Tibial nerve (tissue), 4 donors: ENCODE measurements around the gene TMEM255B. TPM values are rescaled to one million over a fixed set of nuclear protein-coding genes. Genes with fewer than 3 reads are reported as not detected.

ENCODE experiments used
- DNase-seq, 2 donors: peaks; one replicate each; pipeline ENCODE4 v3.0.0-alpha.2; 2019; ENCODE audit warnings: low spot score in 2 of 2
- H3K27ac ChIP-seq, 4 donors: fragments of 200-600 bp; sonication (generic) in 3 of 4; one replicate each; pipeline ENCODE4 v1.5.1; 2017 to 2019; ENCODE audit warnings: mild to moderate bottlenecking in 1 of 4
- H3K27me3 ChIP-seq, 2 donors: fragments of 200-600 bp; sonication (generic) in 1 of 2; one replicate each; pipeline versions ENCODE4 v1.5.1 to v1.6.0; 2017 to 2019
- H3K36me3 ChIP-seq, 3 donors: fragments of 200-600 bp; sonication (generic); one replicate each; pipeline ENCODE4 v1.5.1; 2018 to 2019
- H3K4me1 ChIP-seq, 4 donors: fragments of 200-600 bp; sonication (generic) in 3 of 4; one replicate each; pipeline ENCODE4 v1.5.1; 2017 to 2019
- H3K4me3 ChIP-seq, 4 donors: fragments of 200-600 bp; sonication (generic) in 3 of 4; one replicate each; pipeline ENCODE4 v1.5.1; 2017 to 2019; ENCODE audit warnings: mild to moderate bottlenecking in 1 of 4, moderate library complexity in 1 of 4
- H3K9me3 ChIP-seq, 4 donors: fragments of 200-600 bp; sonication (generic) in 3 of 4; one replicate each; pipeline ENCODE4 v1.5.1; 2017 to 2019
- CTCF ChIP-seq, 5 experiments: fragments of 200-600 bp in 3 of 5; fragments of 450-650 bp in 2 of 5; sonication (generic) in 3 of 5; IDR thresholded peaks; one replicate each; pipeline ENCODE4 v1.5.1; 2016 to 2019; ENCODE audit warnings: antibody characterized with exemption in 5 of 5, mild to moderate bottlenecking in 3 of 5, moderate library complexity in 2 of 5
- EP300 ChIP-seq, 2 donors: sonication (generic); formaldehyde crosslinking; IDR thresholded peaks; one replicate each; pipeline ENCODE4 v1.6.1; 2017; ENCODE audit warnings: antibody characterized with exemption in 2 of 2, mild to moderate bottlenecking in 1 of 2
- POLR2A ChIP-seq, 2 donors: fragments of 450-650 bp; IDR thresholded peaks; one replicate each; pipeline ENCODE4 v1.6.1; 2017; ENCODE audit warnings: antibody characterized with exemption in 2 of 2, mild to moderate bottlenecking in 2 of 2, moderate library complexity in 2 of 2
- WGBS, 2 donors: methylation state at CpG; one replicate each; pipeline ENCODE4 v1.1.5; 2018; 5-methylcytosine and 5-hydroxymethylcytosine counted together
- total RNA-seq, 4 donors: library from RNA; depleted of rRNA; stranded (reverse); fragments of >200 nt; gene quantifications; one replicate each; pipeline ENCODE4 v1.1.0, GENCODE V29; 2016

TMEM255B gene
- total RNA-seq, 4 donors from 2014 or later = 3.3 to 21.6 (median 10.9) TPM

- Histone ChIP-seq H3K4me3 (no peak overlapping the region), H3K27me3 (no peaks in the 10 kb centered on the region), H3K9me3 (no peaks in the 10 kb centered on the region), H3K36me3 (no peaks in the 10 kb centered on the region), H3K4me1 (no peaks in the 10 kb centered on the region), H3K27ac (no peak overlapping the region)
- DNase-seq = no peak
- WGBS, 2 donors = 75 to 84% methylated on average over 19 of the region's 19 CpGs
- TF ChIP-seq EP300 (IDR thresholded peaks at IDR 0.05) (no peak), CTCF (IDR thresholded peaks at IDR 0.05) (no peak), POLR2A (IDR thresholded peaks at IDR 0.05) (no peak)
Observed at GRCh38 chr13:113785051-113786010, 26.3 kb downstream of the TMEM255B start.

DNA sequence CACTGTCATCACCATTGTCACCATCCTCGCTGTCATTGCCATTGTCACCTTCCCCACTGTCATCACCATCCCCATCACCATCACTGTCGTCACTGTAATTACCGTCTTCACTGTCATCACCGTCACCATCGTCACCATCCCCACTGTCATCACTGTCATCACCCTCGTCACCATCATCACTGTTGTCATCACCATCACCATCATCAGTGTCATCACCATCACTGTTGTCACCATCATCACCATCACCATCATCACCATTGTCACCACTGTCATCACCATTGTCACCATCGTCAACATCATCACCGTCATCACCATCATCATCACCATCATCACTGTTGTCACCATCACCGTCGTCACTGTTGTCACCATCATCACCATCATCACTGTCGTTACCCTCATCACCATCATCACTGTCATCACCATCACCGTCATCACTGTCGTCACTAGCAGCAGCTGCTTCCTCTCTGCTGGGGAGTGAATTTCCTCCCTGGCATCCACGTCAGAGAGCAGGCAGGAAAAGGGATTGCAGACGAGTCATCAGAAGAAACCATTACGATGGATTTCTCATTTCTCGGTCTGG is 27.3 kb downstream of the TMEM255B start:
- Histone ChIP-seq H3K4me3 (no peak overlapping the region), H3K4me1 (no peaks in the 10 kb centered on the region), H3K27ac (no peak overlapping the region), H3K27me3 (no peaks in the 10 kb centered on the region), H3K36me3 (no peaks in the 10 kb centered on the region), H3K9me3 (no peaks in the 10 kb centered on the region)
- WGBS, 2 donors = 83 to 90% methylated on average over 17 of the region's 17 CpGs
- DNase-seq = no peak
- TF ChIP-seq CTCF (IDR thresholded peaks at IDR 0.05) (no peak), POLR2A (IDR thresholded peaks at IDR 0.05) (no peak), EP300 (IDR thresholded peaks at IDR 0.05) (no peak)

DNA sequence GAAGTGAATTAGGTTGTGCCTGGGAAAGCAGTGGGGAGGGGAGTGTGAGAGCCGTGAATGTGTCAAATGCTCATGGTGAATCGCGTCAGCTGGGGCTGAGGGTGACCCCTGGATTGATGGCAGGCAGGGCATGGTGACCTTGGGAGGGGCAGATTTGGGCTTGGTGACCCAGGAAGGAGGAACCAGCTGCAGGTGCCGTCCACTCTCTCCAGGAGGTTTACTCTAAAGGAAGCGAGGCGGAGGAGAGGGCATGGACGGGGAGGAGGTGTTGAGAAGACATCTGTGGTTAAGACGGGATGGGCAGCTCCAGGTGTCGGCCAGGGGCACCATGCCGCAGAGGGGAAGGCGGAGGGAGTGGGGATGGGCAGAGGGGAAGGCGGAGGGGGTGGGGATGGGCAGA is 28.7 kb downstream of the TMEM255B start:
- Histone ChIP-seq H3K36me3 (no peaks in the 10 kb centered on the region), H3K9me3 (no peaks in the 10 kb centered on the region), H3K4me1 (no peaks in the 10 kb centered on the region), H3K27ac (no peak overlapping the region), H3K4me3 (no peak overlapping the region), H3K27me3 (no peaks in the 10 kb centered on the region)
- TF ChIP-seq POLR2A (IDR thresholded peaks at IDR 0.05) = no peak
- no peak for TF ChIP-seq EP300 (IDR thresholded peaks at IDR 0.05)
- TF ChIP-seq CTCF (IDR thresholded peaks at IDR 0.05) = no peak
- DNase-seq = no peak
- 72 to 80% methylated on average over 11 of the region's 12 CpGs for WGBS, 2 donors

DNA sequence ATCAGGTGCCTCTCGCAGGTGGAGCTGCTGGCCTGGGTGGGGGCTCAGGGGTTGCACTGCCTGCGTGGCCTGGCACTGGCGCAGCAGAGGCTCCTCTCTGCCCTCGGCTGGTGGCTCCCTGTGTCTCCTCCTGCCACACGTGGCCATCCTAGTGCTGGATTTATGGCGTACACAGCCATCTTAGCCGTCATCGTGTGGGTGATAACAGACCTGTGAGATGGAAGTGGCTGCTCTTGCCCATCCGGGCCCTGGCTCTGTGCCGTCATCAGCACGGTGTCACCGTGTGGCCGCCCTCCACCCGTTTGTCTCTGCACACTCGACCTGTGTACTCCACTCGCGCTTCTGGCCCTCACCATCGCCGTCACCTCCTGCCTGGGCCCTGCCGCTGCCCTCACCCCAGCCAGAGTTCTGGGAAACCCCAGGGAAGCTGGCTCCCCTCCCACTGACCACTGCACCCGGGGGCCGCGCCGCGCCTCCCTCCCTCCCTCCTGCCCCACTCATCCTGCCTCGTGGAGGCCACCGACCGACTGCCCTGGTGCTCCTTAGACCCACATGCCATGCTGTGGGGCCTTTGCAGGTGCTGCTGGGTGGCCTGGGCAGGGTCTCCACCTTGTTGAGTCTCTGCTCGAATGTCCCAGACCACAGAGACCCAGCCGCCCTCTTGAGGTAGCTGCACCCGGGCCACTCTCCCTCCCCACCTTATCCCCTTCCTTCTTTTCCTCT is 29.5 kb downstream of the TMEM255B start:
- DNase-seq = no peak
- H3K27me3 ChIP-seq = no peaks in the 10 kb centered on the region

More for the DNA sequence above, 29.5 kb downstream of the TMEM255B start:
- TF ChIP-seq CTCF (IDR thresholded peaks at IDR 0.05) (no peak), POLR2A (IDR thresholded peaks at IDR 0.05) (no peak), EP300 (IDR thresholded peaks at IDR 0.05) (no peak)
- H3K27ac ChIP-seq = no peak overlapping the region
- H3K36me3 ChIP-seq = no peaks in the 10 kb centered on the region
- no peak overlapping the region for H3K4me3 ChIP-seq
- H3K9me3 ChIP-seq = no peaks in the 10 kb centered on the region
- H3K4me1 ChIP-seq = no peaks in the 10 kb centered on the region
- WGBS, 2 donors = 85 to 88% methylated on average over 30 to 31 of the region's 31 CpGs
